NOMO-1 (cell line): Measurements from ENCODE around the gene CNDP2.
"Not testable (repeated sequence)": the region's sequence is repeated elsewhere in the genome, so short reads cannot be mapped to it uniquely, and the experiment has no call there.

Experiments used
- DNase-seq, 2 experiments: peaks; one replicate each; lab custom pipeline; 2025; ENCODE audit not compliant: unreplicated experiment in 2 of 2; lab: John Stamatoyannopoulos, UW

The CNDP2 gene

DNA sequence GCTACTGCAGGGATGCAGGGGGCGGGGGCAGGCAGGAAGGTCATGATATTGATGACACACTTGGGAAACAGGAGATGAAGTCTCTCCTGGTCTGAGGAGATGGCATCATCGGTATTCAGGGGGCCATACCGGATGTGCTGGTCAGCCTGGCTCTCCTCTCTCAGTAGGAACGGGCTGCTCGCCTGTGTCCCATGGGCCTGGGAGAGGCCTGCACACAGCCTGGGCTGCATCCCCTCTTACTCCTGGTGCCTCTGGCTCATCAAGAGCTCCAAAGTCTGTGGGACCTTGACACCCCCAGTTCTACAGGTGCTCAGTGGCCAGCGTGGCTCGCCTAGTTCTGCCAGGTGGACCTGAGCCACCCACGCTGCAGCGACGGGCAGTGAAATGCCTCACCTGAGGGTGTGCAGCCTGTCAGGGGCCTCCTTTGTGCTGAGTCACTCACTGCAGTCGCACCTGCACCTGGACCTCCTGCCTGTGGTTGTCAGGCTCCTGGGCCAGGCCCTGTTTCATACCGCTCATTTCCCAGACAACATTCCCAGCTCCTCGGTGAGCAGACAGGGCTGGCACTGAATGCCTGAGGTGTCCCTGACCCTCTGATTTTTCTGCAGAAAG, 19.6 kb downstream of the CNDP2 start:
- DNase-seq, result no peak

DNA sequence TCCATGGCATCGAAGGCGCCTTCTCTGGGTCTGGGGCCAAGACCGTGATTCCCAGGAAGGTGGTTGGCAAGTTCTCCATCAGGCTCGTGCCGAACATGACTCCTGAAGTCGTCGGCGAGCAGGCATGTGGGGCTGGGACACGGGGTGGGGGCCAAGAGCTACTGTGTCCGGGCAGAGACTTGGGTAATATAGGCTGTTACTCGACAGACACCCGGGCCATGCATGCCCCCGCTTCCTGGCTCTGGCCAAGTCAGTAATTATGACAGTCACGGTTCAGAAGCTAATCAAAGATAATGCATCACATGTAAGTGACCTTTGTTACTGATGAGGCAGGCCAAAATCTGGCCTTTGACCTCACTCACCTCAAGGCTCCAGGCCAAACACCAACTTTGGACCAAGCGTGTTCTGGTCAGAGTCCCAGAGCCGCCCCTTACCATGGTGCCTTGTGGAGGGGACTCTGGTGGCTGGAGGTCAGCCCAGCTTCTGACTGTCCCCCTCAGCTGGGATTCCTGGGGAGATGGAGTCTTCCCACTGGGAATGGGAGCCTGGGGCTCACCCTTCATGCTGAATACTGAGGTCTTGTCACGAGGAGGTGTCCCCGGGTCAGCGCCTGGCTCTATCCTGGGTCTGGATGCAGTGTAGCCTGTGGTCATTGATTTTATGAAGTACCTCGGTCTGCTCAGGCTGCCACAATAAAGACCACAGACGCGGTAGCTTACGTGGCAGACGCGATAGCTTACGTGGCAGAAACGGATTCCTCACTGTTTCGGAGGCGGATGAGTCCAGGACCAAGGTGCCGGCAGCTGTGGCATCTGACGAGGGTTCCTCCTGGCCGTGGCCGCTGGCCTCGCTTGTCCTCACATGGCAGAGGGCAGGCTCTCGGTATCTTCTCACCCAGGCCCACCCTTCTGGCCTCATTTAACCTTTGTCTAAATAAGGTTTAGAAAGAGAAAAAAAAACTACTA, 20.4 kb downstream of the CNDP2 start:
- no peak for DNase-seq

DNA sequence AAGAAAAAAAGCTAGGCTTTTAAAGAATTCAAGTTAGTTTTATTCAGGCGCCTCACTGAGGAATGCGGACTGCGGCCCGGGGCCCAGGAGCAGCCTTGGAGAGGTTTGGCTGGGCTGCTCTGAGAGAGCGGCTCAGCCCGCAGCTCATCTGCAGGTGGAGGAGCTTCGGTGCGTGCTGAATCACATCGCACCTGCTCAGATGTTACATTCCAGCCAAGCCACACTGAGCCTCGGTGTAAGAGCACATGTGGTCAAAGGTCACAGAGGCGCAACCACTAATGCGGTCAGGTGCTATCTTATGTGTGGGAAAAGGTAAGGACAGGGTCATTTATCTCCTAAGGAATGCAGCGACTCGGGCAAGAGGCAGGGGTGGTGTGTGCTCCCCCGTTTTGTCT, 21.1 kb downstream of the CNDP2 start:
- DNase-seq, result no peak

DNA sequence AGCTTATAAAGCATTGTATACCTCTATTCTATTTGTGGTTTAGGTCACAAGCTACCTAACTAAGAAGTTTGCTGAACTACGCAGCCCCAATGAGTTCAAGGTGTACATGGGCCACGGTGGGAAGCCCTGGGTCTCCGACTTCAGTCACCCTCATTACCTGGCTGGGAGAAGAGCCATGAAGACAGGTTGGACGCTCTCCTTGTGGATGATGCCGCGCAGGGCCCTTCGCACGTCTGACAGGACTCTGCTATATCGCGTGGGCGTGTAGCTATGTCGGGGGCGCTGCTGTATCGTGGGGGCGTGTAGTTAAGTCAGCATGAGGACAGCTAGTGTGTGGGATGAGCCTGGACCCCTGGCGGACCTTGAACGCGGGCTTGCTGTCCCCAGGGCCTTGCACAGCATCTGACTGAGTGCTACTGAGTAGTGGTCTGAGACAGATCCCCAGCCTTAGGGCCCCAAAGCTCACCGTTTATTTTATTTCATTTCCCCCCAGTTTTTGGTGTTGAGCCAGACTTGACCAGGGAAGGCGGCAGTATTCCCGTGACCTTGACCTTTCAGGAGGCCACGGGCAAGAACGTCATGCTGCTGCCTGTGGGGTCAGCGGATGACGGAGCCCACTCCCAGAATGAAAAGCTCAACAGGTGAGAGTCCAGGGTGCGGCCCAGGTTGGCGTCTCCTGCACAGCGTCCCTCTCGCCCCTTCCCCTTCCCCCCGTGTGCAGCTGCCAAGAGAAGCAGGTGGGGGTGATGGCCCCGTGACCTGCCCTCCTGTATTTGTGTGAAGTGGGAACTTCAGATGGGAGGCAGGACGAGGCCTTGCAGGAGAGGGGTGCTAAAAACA, 22.5 kb downstream of the CNDP2 start:
- DNase-seq, result no peak

DNA sequence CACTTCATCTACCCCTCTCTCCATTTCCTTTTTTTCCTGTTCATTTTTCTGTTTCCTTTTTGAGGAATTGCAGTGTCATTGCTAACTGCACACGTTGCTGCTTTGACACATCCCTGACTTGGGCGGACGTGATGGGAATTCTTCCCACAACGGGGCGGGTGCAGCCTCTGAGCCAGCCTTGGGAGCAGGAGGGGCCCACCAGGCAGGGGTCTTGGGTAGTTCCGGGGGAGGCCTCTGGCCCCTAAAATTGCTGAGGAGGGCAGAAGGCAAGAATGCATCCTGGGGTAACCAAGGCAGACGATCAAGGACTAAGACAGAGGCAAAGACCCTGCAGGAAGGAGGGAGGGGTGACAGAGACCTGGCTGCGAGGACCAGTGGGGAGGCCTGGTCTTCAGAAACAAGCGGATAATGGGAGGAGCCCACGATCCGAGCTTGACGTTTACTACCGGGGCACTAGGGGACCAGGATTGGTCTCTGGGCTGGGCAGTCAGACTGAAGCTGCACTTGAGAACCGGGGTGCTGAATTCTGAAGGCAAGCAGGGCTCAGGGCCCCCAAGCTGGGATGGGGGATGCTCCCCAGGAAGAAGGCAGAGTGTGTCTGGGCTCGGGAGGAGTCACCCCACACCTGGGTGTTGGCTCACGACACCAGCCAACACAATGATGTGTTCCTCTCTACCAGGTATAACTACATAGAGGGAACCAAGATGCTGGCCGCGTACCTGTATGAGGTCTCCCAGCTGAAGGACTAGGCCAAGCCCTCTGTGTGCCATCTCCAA, 23.3 kb downstream of the CNDP2 start:
- DNase-seq, result no peak

DNA sequence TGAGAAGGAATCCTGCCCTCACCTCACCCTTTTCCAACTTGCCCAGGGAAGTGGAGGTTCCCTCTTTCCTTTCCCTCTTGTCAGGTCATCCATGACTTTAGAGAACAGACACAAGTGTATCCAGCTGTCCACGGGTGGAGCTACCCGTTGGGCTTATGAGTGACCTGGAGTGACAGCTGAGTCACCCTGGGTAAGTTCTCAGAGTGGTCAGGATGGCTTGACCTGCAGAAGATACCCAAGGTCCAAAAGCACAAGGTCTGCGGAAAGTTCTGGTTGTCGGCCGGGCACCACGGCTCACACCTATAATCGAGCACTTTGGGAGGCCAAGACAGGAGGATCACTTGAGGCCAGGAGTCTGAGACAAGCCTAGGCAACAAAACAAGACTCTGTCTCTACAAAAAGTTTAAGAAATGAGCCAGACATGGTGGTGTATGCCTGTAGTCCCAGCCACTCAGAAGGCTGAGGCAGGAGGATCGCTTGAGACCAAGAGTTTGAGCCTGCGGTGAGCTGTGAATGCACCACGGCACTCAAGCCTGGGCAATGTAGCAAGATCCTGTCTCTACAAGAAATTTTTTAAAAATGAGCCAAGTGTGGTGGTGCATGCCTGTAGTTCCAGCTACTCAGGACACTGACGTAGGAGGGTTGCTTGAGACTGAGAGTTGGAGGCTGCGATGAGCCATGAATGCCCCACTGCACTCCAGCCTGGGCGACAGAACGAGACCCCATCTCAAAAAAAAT, 24.1 kb downstream of the CNDP2 start:
- no peak for DNase-seq

DNA sequence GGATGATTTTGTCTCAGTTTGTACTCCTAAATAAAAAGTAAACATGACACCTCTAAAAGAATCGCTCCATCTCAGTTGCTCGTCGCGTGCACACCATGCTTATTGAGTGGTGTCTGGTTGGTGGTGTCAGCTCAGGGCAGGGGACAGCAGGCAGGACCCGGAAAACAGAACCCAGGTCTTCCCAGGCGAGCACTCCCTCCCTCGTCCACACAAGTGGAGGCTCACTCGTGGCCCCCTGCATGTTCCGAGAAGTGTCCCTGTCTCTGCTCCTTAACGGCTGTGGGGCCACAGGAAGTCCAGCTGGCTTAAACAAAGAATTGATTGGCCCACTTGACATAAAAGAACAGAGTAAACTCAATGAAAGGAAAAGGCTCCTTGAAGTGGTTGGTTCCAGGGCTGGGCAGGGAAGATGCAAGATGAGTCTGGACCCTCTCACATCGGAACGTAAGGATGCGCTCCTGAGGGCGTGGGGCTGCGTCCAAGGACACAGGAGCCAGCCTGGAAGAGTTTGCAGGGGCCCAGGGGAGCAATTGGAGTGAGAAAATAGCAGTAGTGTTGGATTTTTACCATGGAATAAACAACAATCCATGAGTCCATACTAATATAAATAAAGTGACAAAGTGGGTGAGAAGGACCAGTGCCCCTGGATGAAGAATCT, 25.0 kb downstream of the CNDP2 start:
- no peak for DNase-seq

DNA sequence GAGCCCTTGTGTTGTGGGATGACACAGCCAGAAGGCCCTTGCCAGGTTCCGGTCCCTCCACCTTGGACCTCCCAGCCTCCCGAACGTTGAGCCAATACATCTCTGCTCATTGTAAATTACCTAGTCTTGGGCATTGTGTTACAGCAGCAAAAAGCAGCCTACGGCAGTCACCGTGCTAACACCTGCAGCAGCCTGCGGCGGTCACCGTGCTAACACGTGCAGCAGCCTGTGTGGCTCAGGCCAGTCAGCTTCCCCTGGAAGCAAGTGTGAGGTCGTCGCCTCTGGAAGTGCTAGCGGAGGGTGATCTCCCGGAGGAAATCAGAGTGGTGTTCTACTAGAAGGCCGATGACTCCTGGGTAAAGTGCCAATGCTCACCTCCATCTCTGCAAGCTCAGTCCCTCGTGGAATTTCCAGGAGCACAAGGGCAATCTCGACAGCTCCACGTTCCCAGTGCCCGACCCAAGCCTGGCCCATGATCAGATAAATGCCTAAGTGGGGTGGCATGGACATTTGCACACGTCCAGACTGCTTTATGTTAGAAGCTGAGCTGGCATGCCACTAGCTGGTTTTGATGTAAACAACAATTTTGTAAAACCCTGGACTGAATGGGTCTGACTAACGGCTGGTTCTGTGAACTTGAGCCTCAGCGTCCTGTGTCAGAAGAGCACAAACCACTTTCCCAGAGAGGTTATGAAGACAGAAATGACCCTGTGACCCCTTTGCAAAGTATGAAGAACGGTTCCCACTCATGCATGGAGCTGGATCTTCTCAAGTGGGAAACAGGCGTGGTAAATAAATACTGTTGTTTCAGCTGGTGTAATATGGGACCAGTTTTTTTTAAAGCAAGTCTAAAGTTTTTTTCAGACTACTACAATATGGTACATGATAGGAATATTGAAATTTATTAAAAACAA, 26.7 kb downstream of the CNDP2 start:
- DNase-seq, result no peak

DNA sequence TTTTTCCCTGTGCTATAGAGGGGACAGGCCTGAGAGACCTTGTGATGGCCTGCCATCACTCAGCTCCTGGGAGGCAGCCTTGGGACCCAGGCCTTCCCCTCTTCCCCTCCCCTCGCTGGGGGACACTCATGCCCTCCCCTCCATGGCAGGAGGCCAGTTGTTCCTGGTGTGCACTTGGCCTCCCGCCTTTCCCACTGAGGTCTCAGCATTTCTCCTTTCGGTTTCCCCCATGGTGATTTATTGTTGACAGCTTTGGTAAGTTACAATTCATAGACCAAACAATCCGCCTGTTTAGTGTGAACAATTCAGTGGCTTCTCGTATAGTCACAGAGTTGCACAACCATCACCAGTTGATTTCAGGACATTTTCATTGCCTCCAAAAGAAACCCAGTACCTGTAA, 27.9 kb downstream of the CNDP2 start:
- DNase-seq, result peak; percentile 81 to 92

DNA sequence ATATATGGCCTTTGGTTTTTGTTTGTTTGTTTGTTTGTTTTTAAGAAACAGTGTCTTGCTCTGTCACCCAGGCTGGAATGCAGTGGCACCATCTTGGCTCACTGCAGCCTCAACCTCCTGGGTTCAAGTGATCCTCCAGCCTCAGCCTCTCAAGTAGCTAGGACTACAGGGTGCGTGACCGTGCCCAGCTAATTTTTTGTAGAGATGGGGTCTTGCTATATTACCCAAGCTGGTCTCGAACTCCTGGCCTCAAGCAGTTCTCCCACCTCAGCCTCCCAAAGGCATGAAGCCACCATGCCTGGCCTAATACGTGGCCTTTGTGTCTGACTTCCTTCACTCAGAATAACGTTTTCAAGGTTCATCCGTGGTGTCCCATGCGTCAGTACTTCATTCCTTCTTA, 28.8 kb downstream of the CNDP2 start:
- not testable (repeated sequence) for DNase-seq

DNA sequence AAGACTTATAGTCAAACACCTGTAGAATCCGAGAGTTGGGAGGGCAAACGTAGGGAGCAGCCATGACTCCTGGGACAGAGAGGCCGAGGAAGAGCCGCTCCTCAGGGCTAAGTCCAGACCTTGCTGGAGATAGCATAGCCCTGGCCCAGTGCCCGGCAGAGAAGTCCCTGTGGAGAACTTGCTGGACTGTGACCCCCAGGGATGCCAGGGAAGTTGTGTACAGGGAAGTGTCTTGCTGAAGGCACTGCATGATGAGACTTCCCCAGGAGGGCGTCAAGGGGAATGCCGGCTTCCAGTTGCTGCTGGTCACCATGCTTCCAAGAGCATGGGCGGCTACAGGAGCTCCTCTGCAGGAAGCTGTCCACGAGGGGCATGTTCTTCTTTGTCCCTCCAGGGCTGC, 29.6 kb downstream of the CNDP2 start:
- DNase-seq, result no peak

DNA sequence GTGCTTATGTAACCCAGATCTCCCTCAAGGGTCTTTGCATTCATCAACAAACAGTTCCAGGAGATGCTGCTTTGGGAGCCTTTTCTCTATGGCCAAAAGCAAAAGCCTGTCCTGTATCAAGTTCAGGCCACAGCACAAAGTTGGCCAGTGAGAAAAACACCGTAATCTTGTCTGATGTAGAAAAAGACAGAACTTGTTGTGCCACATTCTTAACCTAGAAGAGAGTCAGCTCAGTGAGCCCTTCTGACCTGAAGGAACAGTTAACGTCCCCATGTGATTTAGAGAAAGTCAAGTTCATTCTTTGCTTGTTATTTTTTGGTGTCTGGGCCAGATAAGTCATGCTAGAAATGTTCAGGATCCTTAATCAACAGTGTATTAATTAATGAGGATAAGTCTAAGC, 30.3 kb downstream of the CNDP2 start:
- no peak for DNase-seq

DNA sequence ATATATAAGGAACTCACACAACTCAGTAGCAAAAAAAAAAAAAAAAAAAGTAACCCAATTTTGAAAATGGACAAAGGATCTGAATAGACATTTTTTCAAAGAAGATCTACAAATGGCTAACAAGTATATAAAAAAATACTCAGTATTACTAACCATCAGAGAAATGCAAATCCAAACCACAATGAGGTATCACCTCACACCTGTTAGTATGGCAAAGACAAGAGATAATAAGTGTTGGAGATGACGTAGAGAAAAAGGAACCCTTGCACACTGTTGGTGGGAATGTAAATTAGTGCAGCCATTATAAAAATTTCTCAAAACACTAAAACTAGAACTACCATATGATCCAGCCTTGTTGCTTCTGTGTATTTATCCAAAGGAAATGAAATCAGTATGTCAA, 32.3 kb downstream of the CNDP2 start:
- no peak for DNase-seq

DNA sequence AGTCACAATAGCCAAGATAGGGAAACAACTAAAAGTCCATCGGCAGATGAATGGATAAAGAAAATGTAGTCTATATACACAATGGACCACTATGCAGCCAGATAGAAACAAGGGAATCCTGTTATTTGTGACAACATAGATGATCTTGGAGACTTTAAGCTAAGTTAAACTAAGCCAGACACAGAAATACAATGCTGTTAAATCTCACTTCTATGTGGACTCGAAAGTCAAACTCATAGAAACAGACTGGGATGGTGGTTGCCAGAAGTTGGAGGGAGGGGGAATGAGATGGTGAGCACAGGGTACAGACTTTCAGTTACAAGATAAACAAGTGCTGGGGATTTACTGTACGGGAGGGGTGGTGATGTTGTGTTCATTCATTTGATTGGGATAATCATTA, 32.8 kb downstream of the CNDP2 start:
- DNase-seq, result no peak

DNA sequence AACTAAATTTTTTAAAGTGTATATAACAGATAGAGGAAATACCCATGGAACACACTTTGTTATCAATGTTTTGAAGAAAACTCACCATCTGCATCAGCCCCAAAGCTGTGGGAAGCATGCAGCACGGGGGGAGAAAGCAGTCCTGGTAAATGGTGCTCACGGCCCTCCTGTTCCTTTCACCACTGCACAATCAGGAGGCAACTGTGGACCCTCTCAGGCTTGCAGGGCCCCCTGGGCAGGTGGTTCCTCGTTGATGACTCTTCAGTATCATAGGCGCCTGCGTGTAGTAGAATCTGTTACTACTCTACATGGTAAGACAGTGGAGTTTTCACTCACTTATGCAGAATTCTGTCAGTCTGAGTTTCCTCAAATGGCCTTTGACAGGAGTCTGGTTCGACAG, 33.2 kb downstream of the CNDP2 start:
- no peak for DNase-seq

DNA sequence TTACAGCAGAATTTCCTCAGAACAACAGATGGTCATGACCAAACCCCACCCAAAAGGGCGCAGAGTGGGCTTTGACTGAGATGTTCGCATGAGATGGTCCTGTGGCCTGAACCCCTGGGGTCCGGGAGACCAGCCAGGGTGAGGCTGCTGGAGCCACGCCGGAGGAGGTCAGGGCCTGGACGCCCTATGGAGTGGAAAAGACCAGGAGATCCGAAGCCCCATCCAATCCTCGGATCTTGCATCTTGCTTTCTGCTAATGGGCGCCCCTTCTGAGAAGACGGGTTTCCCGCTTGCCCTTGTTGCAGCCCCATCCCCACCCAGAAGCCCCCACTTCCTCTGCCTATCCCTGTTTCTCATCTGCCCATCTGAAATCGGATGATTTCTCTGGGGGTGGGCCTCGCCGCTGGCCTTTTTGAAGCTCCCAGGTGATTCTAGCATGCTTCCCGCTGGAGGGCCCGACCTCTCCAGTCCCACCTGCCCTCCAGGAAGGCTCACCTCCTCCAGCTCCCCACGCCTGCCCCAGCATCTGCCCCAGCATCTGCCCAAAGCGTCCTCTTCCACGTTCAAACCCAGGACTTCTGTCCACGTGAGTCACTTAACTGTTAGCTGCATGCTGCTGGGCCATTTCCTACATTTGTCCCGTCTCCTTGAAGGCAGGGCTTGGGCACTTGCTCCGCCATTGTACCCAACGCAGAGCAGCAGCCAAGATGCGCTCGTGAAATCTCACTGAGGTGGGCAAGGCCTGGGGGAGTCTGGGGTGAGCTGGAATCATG, 33.8 kb downstream of the CNDP2 start:
- DNase-seq, result no peak

DNA sequence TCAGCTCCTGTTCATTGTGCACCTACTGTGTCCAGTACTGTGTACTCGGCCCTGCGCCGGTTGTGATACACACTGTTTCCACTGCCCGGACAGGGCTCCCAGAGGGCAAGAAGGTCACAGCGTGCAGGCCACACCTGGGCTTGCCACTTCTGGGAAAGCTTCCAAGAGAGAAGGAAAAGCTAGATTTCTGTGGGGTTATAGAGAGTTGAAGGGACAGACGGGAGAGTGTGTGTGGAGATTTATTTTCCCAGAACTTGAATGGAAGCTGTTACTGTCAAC, 34.4 kb downstream of the CNDP2 start:
- no peak for DNase-seq

DNA sequence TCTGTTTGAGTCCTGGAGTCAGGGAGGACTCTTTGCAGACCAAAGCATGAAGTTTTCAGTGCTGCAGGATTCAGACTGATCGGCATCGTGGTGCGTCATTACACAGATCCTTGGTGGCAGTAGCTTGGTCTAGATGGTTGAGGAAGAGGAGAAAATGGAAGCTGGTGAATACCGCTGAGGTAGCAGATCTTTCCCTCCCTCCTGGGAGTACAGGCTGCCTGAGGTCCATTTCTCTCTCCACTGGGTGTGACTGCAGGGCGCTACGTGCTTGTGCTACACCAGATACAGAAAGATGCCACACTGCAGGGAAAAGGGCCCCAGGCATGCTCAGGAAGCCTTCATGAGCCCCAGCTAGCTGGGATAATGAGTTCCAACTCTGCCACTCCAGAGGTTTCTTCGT, 34.9 kb downstream of the CNDP2 start:
- DNase-seq, result no peak
